HG03342 (cell line): ENCODE data around the gene KCNN3.
A peak's percentile ranks its signal among the peaks of the same experiment; 100 is the strongest.

Experiments
- ATAC-seq: cut with Tn5 transposase; IDR thresholded peaks from one replicate; pipeline ENCODE4 v1.9.1; 2021; ENCODE audit warnings: mild to moderate bottlenecking, moderate library complexity; ENCODE audit not compliant: unreplicated experiment

KCNN3 gene

GRCh38 chr1:154819628-154820590 lies 50.2 kb downstream of the KCNN3 start:
- ATAC-seq, result no peak

GRCh38 chr1:154818911-154819310 lies 51.2 kb downstream of the KCNN3 start:
- no peak for ATAC-seq

DNA sequence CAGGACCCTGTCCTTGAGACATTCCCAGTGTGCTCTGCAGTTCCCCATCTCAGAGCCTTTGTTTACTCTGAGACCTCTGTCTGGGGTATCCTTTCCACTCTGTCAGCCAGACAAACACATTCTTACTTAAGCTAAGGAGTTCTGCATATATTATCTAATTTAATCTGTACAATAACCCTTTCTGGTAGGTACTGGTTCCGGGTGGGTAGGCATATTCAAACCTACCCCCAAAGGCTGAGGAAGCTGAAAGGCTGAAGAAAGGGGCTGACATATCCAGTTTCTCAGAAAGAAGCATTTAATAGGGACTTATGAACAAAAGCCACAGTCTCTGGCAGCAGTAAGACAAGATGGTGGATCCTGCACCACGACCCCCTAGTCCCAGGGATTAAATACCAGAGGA lies 53.1 kb downstream of the KCNN3 start:
- no peak for ATAC-seq

DNA sequence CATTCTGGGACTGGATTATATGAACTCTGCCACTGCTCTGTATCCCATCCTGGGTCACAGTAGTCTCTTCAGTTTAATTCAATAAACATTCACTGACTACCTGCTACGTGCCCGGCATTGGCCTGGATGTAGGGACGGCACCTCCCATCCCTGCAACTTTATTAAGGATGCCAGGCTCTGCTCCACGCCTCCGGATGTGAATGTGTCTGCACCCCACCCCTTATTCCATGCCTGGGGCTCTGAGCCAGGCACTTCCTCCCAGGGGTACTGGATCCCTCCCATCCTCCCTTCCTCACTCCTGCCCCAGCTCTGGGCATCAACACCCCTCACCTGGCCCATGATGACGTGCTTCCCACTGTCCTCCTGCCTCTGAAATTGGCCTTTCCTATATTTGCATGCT lies 53.7 kb downstream of the KCNN3 start:
- no peak for ATAC-seq

DNA sequence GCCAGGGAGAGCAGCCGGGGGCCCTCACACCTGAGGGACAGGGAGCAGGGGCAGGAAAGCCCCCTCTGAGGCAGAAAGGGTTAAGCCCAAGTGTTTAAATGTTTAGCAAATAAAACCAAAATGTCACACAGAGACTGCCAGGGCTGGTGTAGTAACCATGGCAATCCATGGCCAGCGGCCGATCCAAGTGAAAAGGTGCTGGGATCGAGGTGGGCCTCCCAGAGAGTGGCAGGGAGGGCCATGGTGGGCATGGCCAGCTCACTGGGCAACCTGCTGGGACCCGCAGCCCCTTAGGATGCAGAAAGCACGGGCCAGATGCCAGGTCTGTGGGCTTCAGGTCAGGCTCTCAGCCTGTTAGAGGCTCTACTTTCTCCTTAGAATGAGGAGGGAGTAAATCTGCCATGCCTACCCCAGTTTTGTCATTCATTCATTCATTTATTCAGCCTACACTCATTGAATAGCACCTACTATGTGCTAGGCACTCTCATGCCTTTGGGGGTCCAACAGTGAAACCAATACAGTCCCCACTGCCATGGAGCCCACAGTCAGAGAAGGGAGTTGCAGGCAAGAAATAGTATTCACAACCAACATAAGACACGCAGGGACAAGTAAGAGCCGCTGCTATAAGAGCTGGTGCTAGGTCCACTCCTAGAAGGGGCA lies 56.1 kb downstream of the KCNN3 start:
- ATAC-seq, result no peak

DNA sequence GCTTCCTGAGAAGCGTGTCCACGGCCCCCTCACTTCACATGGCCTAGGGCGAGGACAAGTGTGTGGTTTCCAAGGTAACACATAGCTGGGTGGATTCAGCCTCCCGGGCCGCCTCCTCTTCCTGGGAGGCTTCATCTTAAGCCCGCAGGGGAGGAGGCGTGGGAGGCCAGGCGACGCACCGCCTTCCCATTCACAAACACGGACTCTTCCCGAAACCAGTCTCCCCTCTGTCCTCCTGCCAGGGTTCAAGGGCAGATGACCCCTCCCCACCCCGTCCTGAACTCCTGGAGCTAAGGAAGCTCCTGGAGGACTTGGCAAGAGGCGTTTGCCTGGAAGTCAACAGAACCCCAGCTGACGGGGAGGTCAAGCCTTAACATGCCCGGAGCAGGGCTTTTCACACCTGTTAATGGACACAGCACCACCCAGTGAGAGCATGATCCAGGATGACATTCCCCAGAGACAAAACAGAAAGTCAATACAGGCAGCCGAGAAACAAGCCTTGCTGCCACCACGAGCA lies 56.7 kb downstream of the KCNN3 start:
- no peak for ATAC-seq

DNA sequence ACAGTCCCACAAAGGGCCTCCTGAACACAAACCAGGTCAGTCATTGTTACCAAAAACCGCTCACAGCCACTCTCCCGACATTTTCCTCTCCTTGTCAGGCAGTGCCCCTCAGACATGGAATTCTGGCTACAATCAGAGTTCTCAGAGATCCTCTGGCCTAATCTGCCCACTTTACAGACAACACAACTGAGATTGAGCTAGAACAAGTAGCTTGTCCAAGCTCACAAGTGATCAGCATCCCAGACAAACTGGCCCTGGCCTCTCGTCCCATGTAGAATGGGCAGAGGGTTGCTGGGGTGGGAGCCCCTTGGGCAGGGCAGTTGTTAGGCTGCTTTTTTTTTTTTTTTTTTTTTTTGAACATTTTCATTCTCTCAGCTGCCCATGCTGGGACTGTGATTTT lies 57.2 kb downstream of the KCNN3 start:
- no peak for ATAC-seq

DNA sequence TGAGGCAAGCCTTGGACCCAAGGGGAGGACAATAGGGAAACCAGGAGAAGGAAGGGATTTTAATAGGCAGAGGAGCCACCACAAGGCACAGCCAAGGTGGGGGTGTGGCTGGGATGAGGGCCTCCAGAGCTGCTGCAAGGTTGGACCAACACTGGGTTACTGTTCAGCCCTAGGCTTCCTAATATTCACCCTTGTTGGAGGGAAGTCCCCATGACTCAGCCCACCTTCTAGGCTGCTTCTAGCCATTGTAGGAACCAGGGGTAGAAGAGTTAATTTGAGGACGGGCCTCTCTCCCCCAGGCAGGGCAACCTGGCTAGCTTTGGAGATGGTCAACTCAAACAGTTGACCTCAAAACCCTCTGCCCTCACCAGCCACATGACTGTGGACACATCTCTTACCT lies 59.5 kb downstream of the KCNN3 start:
- no peak for ATAC-seq

DNA sequence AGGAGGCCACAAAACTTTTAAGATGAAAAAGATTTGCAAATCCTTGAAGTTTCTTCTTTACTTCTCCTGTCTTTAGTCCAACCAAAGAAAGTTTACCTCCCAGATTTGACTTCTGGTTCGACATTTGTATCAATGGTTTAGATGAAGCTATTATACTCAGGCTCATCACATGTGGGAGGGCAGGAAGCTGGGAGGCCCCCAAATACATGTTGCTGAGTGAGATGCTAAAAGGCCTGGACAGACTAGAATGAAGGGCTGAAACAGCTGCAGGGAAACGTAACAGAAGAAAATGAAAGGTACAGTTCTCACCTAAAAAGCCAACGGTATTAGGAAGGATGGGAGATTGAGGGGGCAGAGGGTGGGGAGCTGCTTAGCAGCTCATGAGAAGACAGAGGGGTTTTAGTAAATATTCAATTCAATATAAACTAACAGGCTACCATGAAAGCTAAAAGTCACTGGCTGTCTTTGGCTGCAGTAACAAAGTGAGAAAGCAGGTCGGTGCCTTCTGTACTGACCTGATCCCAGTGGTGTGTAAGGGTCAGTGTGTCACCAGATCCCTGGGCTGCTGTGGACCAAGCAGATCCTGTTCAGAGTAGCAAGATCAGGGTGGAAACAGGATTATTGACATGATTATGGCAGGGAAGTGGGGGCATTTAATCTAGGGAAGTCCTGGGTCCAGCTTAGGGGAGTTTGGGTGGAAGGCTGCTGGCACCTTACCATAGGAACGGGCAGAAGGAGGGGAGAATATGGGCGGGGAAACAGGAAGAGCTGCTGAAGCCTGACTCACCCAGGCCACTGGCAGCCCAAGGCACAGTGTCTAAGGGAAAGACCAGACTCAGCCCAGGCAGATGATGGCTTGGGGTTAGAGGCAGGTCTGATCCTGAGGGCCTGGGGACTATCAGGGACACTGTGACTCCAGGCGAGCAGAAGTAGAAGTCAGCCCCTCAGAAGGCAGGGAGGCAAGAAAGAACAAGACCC lies 60.4 kb downstream of the KCNN3 start:
- ATAC-seq, result no peak

- peak; percentile 50 for ATAC-seq
These were observed 61.2 kb downstream of the KCNN3 start for GRCh38 chr1:154808909-154809262.

DNA sequence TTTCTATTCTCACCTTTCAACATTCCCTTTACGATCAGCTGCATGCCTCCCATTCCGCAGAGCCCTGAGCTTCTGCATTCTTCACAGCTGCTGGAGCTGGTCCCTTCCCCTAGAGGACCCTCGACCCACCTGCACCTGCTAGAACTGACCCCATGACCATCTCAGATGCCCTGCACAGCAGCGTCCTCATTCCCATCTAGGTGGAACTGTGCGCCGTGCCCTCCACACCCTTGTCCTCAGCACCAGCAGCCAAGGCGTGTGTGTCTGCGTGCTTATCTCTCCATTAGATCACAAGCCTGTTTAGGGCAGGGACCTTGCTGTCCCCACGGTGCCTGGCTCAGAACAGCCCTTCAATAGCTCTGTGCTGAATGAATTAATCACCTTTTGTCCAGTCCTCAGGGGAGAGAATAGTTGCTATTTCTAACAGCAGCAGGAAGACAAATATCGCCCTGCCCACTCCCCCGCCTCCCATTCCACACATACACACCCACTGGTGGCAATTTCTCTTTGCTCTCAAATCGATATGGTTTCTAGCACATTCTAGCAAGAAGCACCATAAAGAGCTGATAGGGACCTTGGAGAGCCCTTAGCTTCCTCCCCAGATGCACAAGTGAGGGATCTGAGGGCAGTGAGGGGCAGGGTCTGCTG lies 61.7 kb downstream of the KCNN3 start:
- no peak for ATAC-seq

- ATAC-seq, result peak; percentile 54
These were observed 63.0 kb downstream of the KCNN3 start for GRCh38 chr1:154807048-154807591.

DNA sequence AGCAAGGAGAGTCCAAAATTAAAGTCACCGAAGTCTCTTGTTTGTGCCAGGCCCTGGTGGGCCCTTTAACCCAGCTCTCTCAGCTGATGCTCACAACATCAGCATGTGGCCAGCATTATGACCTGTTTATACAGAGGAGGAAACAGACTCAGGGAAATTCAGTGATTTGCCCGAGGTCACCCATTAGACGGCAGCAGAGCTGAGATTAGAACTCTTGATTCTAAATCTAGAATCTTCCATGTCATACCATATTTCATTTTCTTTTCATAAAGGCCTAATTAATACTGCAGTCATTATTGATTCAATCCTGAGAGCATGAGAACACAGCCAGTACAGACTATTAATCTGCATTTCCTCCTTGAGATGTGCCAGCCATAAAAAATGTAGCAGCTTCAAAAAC lies 63.7 kb downstream of the KCNN3 start:
- ATAC-seq, result no peak

GRCh38 chr1:154802982-154803920 lies 66.8 kb downstream of the KCNN3 start:
- no peak for ATAC-seq

GRCh38 chr1:154802336-154802969 lies 67.6 kb downstream of the KCNN3 start:
- no peak for ATAC-seq

DNA sequence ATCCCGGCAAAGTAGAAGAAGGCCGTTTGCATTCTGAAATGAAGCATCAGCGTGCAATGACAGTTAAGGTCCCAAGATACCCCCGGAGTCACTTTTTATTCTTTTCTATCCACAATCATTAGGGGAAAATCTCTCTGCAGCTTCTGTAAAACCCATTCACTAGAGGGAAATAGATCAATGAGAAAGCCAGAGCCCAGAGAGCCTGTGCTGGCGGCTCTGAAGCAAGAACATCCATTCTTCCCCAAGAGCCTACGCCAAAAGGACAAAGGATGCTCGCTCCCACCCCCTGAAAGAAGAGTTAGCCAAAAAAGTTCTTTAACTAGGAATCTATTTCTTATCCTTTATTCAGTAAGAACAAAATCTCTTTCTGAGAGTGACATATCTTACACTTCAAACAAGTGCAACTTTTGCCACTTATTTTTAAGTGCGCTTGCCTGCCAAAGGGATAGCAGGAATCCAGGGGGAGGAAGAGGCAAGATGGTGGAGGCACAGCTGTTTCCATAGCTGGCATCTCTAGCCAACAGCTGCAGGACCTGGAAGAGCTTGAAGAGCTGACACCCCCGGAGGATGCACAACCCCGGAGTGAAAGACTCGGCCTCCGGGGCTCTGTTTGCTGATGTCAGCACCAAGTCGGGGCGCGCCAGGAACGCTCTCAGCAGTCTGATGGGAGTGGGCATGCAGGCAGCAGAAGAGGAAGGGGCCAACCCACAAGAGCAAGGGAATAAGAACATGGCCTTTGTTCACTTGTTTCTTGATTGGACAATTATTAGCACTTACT lies 68.7 kb downstream of the KCNN3 start:
- ATAC-seq, result no peak

DNA sequence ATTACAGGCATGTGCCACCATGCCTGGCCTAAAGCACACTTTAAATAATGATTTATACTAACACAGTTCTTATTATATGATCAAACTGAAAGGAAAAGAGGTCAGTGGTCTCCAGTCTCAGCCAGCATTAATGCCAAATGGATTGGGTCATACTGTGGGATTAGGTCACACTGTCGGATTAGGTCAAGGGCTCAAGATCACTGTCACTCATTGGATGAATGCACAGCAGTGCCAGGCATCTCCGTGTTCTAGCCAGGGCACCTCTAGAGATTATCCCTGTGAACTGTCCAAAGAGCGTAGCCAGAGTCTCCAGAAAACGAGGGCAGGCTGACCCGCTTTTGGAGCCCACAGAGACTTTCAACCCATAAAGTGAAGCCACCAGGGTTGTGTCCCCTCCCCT lies 70.9 kb downstream of the KCNN3 start:
- ATAC-seq, result no peak

DNA sequence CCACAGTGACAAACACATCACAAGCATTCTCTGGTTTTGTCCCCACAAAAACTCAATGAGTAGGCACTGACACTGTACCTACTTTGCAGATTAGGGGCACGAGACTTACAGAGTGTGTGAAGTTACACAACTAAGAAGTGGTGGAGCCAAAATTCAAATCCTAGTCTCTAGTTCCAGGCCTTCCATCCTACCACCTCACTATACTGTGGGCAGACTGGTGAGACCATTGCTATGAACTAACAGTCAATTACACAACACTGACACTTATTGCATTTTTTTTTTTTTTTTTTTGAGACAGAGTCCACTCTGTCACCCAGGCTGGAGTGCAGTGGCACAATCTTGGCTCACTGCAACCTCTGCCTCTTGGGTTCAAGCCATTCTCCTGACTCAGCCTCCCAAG lies 71.4 kb downstream of the KCNN3 start:
- ATAC-seq, result no peak
